HL-60/S4 treated with phorbol 12-myristate 13-acetate at 8.2 ng/mL for 4 days and 3 days (cell line): ENCODE measurements around the gene DIS3L2.

Source experiments
- in situ Hi-C: fragments of 300-500 bp; cut with MboI; formaldehyde crosslinking; loops from 2 replicates; pipeline ENCODE4 v1.15.0; 2022; ENCODE audit warnings: low sequenced_read_pairs

DIS3L2 gene

DNA sequence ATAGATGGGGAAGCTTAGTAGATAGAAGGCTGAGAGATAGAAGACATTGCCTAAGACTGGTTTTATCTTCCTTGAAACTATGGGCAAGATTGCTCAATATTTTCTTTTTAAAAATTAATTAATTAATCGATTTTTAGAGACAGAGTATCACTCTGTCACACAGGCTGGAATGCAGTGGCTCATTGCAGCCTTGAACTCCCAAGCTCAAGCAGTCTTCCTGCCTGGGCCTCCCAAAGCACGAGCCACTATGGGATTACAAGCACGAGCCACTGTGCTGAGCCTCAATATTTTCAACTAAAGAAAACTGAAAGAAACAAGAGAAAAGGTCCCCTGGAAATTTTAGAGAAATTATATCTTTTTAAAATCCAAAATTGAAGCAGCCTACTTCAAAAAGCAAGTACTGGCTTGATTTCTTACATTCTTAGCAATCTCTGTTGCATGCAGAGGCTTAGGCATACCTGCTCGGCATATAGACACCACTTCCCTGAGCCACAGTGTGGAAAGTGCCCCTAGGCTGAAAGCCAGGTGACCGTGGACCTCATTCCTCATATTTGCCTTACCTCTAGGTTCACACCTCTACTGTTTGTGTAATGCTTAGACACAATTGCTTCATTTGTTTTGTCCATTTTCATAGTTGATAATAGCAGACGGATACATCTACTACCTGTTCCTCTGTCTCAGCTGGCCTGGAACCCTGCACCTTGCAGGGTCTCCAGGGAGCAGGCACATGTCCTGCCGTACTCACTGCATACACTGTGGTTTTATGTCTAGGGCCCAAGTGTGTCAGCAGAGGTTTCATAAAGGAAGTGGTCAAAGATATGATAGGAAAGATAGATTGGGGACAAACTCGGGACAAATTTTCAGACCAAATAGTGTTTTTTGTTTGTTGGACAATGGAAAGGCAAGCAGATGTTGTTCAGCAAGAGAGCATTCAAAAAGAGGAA lies 250.5 kb downstream of the DIS3L2 start:
- in situ Hi-C loops = no loop called here

DNA sequence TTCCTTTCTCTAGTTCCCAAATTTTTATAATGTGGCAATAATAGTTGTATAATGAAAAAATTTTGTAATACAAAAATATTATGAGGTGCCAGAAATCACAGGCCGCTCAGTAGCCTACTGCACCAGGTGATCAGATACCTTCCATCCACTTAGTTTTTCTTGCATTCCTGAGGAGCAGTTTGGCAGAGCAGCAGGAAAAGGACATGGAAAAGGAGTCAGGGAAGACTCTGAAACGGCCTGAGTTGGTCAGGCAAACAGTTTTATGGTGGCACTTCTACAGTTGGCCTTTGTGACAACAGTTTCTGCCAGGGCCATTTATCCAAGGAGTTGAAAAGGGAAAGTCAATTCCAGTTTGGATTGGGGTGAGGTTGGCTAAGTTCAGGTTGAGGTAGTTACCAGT lies 251.7 kb downstream of the DIS3L2 start:
- in situ Hi-C loops = no loop called here

DNA sequence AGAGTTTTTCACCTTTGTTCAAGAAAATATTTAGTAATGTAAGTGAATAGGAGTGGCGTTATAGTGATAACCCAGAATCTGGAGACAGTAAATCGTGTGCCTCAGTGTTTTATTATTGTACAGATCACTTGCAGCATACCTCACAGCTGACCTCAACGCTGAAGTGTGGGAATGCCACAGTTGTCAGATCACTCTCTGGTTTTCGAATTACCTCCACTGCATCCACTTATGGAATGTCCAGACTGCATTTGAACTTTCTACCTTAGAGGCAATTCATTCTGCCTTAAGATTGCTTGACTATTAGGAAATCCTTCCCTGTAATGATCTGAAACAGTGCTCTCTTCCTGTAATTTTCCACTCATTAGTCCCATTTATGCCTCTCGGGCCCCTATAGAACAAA lies 252.5 kb downstream of the DIS3L2 start:
- in situ Hi-C loops = no loop called here

DNA sequence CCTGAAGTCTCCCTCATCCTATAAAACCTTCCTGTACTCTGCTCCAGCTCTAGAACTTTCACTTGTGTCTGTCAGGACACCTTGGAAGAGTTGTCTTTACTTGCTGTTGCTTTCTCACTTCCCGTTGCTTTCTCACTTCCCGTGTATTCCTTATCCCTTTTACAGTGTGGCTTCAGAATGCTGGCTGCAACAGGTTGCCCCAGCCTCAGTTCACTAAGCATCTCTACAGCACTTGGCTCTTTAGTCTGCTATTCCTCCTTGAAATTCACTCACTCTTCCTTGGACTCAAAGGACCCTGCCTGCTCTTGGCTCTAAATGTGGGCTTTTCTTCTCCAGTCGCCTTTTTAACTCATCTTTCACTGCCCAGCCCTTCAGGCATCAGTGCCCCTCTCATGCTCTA lies 254.5 kb downstream of the DIS3L2 start:
- in situ Hi-C loops = no loop called here

DNA sequence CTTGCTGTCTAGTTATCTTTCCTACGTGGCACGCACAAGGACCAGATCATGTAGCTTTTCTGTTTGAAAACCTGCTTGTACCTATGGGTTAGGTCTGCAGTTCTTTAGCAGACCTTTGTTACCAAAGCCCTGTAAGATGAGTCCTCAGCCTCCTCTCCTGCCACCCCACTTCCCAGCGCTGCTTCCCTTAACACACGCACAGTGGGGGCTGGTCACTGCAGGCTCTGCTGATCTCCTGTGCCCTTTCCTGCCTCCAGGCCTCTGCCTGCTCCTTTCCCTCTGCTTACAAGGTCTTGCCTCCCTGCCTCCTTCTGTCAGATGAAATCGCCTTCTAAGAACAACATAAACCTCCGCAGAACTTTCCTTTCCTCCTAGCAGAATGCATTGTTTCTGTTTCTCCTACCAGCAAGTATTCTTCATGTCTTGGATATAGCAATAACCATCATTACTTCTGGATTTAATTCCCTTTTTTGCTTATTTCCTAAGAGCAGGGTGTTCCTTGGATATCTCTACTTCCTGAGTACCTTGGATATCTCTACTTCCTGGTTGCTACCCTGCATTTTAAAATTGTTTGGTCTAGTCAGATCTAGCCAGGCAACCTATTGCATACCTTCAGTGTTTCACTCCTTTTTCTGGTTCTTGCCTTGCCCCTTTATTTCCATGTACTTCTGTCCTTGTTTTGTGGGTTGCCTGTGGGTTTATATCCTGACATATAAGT lies 257.4 kb downstream of the DIS3L2 start:
- in situ Hi-C loops = no loop called here

DNA sequence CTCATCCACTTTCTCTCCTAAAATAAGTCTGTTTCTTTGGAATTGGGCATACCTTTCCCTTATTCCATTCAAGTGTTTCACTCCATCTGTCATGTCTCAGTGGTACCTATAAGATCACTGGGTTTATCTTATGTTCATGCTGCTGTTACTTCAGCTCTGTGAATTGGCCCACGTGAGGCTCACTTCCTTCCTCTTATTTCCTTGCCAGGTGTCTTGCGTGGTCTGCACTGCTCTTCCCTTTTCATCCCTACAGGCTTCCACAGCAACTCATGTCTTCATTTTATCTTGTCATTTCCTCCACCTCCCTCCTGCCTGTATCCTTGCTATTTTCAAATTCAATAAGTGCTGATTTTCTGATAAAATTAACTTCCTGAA lies 258.0 kb downstream of the DIS3L2 start:
- in situ Hi-C loops = no loop called here

DNA sequence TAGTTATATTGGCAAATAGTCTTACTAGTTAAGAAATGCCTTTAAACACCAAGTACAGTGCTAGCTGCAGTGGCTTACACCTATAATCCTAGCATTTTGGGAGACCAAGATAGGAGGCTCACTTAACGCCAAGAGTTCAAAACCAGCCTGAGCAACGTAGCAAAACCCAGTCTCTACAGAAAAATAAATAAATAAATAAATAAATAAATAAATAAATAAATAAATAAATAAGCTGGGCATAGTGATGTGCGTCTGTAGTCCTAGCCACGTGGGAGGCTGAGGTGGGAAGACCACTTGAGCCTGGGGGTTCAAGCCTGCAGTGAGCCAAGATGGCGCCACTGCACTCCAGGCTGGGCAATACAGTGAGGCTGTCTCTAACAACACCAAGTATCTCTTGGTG lies 258.4 kb downstream of the DIS3L2 start:
- in situ Hi-C loops = no loop called here

DNA sequence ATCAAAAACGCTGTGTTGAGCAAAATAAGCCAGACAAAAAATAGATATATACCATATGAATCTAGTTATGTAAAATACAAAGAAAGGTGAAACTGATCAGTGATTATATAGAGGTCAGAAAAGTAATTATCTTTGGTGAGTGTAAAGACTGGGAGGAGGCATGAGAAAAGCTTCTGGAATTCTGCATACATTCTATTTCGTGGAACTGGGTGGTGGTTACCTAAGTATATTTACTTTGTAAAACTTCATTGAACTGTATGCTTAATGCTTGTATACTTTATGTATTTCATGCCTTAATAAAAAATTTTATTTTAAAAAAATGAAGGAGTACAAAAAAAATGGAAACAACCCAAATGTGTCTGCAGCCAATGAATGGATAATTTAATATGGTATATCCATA lies 263.9 kb downstream of the DIS3L2 start:
- in situ Hi-C loops = no loop called here

DNA sequence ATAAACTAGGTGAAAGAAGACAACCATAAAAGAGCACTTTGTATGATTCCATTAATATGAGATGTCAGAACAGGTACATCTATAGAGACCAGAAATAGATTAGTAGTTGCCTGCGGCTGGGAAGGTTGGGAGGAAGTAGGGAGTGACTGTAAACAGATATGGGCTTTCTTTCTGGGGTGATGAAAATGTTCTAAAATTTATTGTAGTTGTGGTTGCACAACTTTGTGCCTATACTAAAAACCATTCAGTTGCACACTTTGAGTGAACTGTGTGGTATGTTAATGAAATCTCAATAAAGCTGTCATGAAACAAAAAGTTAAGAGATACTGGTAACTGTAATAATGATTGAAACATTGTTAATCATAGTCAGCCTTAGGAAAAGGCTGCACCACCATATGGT lies 264.4 kb downstream of the DIS3L2 start:
- in situ Hi-C loops = no loop called here

DNA sequence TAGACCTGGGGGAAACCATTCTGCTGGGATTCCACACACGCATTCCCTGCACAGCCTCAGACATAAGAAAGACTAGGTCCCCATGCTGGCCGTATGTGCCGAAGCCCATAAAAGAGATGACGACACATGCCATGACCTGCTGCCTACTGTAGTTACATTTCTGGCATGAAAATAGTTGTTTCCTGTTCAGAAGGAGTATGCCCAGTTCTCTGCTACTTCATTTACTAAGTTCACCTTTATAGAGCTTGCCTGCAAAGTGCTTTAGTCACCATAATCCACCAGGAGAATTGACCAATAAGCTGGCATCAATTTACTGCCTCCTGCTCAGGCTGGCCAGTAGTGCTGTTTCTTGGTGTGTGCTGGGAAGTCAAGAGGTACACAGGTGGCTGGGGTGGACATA lies 266.8 kb downstream of the DIS3L2 start:
- in situ Hi-C loops = no loop called here

DNA sequence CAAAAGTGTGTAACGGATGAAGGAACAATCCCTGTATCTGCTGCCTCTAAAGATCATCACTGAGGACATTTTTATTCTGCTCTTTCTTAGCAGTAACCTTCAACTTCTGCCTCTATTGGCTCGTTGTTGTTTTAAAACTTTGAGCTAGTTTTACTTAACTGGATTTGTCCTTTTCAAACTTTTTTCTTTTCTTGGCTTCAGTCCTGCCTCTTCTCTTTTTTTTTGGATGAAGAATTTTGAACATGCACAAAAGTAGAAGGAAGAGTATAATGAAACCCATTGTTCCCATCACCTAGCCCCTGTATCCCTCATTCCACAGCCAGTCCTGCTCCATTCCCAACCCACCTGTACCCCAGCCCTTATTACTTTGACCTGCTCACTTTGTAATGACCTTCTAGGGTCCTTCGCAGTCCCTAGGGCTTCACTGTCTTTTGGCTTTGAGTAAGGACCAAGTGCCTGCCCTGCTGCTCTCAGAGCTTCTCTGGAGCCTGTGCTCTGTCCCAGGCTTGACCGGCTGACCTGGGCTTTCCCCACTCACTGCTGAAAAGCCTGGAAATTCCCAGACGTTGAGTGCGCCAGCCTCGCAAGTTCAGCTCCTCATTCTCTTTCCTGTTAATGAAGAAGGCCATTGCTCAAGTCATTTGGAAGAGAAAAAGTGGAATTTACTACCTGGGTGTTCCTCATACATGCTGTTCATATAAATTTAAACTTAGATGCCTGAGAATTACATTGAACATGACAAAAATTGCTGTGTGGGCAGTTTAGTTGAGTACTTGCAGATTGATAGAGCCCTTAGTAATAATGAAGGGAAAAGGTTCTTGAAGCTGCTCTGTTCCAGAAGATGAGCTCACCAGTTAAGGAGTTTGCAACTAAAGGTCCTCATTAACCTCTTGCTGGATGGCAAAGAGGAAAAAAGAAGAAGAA lies 267.7 kb downstream of the DIS3L2 start:
- in situ Hi-C loops = no loop called here

DNA sequence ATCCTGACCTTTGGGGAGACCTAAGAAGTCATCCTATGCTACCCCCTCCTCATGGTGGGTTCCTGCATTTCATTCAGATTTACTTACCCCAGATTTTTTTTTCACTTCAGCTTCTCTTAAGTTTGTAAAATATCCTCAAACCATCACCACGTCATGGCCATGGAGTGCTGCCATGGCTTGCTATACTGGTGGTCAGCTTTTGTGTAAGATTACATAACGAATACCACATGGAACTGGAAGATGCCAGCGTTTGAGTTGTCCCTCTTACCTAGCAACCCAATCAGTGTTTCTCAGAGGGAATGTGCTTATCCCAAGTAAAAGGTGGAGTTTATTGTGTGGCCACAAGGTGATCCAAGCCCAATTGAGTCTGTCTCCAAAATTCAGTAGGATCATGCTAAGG lies 268.4 kb downstream of the DIS3L2 start:
- in situ Hi-C loops = no loop called here

DNA sequence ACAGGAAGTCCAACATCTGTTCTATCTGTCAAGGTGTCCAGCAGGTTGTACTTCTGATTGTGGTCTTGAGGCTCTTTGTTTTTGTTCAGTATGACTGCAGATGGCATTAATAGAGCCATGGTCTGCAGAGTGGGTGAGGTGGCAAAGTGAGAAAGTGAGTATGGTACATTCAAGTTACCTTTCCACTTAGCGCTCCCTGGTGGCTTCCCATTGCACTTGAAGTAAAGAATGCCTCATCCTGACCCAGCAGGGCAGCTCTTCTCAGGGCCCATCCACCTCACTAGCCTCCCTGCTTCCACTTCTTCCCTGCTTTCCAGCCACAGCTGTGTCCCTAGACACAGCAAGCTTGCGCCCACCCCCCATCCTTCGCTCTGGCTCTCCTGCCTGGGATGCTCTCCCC lies 269.0 kb downstream of the DIS3L2 start:
- in situ Hi-C loops = no loop called here

DNA sequence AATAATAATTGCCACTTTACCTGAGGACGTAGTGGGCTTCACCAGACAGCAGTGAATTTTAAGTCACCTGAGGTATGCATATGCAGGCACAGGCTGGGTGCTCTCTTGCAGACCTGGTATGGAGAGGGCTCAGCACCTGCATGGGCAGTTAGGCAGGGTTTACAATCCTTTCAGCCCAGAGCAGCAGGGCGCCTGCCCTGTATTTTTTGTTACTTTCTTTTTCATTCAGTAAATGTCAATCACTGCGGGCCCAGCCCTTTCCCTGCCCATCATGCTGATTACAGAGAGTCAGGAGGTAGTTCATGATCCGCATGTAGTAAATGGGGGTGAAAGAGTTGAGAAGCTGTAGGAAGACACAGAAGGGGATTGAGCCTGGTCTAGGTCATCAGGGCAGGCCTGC lies 270.0 kb downstream of the DIS3L2 start:
- in situ Hi-C loops = no loop called here

DNA sequence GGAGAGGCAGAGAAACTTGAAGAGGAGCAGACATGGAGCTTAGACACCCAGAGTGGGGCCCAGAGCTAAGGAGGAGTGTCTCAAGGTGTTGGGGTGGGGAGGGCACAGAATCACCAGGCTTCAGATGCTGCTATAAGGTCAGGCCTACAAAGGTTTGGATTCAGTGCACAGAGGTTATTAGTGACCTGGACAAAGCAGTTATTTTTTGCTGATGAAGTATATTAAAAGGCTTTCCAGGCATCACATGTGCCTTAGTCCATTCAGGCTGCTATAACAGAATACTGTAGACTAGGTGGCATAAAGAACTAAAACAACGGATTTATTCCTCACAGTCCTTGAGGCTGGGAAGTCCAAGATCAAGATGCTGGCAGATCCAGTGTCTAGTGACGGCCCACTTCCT lies 271.4 kb downstream of the DIS3L2 start:
- in situ Hi-C loops = no loop called here

DNA sequence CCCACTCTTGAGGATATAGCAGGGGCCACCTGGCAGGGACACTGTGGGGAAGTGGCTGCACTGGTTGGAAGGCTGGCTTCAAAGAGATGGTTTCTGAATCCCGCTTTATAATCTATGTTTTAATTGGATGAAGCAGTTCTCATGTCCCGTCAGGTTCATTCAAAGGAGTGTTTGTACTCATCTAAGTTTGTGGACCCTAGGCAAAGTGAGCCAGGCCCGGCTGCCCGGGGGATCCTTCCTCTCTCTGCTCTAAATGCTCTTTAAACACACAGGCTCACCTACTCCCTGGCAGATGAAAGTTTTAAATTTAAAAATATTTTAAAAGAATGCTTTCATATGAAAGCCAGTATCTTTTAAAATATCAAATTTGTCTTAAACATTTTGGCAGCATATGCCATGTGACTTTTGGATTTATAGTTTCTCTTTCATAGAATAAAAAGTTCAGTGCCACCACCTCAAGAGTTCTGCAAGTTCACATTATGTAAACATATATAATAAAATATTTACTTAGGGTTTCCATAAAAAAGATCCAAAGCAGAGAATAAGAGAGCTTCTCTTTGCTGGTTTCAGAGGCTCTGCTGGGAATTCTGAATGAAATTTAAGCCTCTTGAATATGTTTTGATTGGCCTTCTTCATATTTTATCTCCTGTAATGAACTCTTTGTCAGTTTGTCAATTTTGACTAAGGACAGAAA lies 273.6 kb downstream of the DIS3L2 start:
- in situ Hi-C loops = no loop called here

DNA sequence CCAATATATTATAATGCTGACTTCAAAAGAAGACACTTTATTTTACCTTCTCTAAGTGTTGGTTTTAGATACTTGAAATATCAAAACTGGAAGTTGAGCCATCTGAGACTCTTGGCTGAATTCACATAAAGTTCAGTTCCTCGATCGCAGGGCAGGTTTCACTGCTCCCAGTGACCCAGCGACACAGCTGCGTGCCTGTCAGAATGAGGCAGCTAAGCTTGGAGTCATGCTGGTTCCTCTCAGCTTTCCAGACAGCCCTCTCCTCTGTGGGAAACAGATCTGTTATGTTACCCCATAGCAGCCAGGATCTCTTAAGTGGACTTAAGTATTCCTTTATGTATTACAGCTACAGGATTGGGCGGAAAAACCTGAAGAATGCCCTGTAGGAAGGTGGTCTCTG lies 274.2 kb downstream of the DIS3L2 start:
- in situ Hi-C loops = no loop called here

DNA sequence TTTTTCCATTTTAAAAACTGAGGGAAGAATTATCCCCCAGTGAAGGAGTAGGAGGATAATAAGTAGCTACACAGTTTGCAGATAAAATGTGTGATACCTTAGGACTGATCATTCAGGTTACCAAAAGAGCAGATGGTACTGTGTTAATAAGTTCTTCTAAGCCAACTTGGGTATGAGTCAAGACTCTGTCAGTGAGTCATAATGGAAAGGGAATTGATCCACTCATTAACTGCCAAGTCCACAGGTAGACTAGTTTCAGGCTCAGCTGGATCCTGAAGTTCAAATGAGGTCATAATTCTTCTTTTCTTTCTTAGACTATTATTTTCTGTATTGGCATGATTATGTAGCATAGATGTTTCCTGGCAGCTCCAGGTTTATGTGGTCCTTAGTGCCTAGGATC lies 274.7 kb downstream of the DIS3L2 start:
- in situ Hi-C loops = no loop called here

DNA sequence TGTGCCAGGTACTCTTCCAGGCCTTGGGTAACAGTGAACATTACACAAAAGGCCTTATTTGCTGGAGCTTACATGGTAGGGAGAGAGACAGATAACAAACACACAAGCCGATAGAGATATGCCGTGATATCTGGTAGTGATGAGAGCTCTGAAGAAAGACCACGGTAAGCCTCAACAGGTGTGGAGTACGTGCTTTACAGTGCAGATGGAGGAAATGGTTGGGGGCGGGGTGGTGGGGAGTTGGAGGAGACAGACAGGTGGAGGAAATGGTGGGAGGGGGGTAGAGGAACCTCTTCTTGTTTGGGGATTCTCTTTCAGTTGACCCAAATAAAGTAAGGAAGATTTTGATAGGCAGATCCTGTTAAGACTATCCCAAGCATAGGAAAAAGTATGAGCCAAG lies 276.0 kb downstream of the DIS3L2 start:
- in situ Hi-C loops = no loop called here

DNA sequence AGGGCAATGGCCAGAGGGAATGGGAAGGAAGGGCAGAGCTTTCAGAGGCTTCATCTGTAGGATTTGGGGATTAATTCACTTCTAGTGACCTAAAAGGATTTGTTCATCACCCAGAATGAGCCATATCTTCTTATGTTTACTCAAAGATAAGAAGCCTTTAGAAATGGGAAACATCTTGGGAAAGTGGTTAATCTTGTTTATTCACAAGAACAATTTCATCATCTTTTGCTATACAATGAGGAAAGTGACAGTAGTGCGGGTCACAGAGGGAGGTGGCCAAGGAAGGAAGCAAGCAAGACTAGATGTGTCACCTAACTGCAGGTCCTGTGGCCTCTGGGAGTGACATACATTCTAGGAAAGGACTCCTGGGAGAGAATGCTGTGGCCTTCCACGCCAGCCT lies 276.6 kb downstream of the DIS3L2 start:
- in situ Hi-C loops = no loop called here

DNA sequence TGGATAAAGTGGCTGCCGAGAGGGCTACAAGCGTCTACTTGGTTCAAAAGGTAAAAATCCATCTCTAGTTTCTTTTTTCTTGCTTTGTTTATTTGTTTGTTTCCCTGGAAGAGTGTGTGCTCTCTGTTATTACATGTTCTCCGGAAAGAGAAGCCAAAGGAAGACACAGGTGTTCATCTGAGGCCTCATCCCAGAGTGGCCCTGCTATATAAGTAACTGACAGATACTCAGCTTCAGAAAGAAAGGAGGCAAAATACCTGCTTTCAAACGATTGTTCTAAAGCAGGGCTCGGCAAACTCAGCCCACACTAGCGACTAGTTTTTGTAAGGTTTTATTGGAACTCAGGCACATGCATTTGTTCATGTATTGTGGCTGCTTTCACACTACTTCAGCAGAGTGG lies 277.1 kb downstream of the DIS3L2 start:
- in situ Hi-C loops = no loop called here
